Spleen (tissue), 11 donors: ENCODE results near the gene PTGER3. TPM values are rescaled to one million over a fixed set of nuclear protein-coding genes. Genes with fewer than 3 reads are reported as not detected.

Source experiments
- DNase-seq: peaks from one replicate; pipeline ENCODE4 v3.0.0-alpha.2; 2020
- H3K27ac ChIP-seq, 8 donors: fragments of 200-600 bp; sonication (generic) in 7 of 8; 1 replicate in 4 of 8; 2 replicates in 4 of 8; pipeline versions ENCODE4 v1.5.0 to v1.8.0; 2016 to 2021; ENCODE audit warnings: inconsistent platforms in 4 of 8, mild to moderate bottlenecking in 4 of 8, moderate library complexity in 1 of 8
- H3K27me3 ChIP-seq, 7 donors: fragments of 200-600 bp; sonication (generic) in 6 of 7; replicated peaks in 1 of 7; 1 replicate in 4 of 7; 2 replicates in 3 of 7; pipeline versions ENCODE4 v1.5.0 to v1.8.0; 2016 to 2021; ENCODE audit warnings: inconsistent platforms in 3 of 7, mild to moderate bottlenecking in 1 of 7
- H3K36me3 ChIP-seq, 6 donors: fragments of 200-600 bp; sonication (generic) in 5 of 6; 1 replicate in 4 of 6; 2 replicates in 2 of 6; pipeline versions ENCODE4 v1.5.0 to v1.8.0; 2016 to 2021; ENCODE audit warnings: inconsistent platforms in 2 of 6
- H3K4me1 ChIP-seq, 6 donors: fragments of 200-600 bp; sonication (generic) in 5 of 6; 1 replicate in 3 of 6; 2 replicates in 3 of 6; pipeline versions ENCODE4 v1.5.0 to v1.8.0; 2016 to 2021; ENCODE audit warnings: inconsistent platforms in 3 of 6
- H3K4me3 ChIP-seq, 8 donors: fragments of 200-600 bp; sonication (generic) in 7 of 8; 1 replicate in 4 of 8; 2 replicates in 4 of 8; pipeline versions ENCODE4 v1.5.0 to v1.8.0; 2016 to 2021; ENCODE audit warnings: inconsistent platforms in 4 of 8, mild to moderate bottlenecking in 4 of 8, moderate library complexity in 2 of 8
- H3K9me3 ChIP-seq, 8 donors: fragments of 200-600 bp; sonication (generic) in 7 of 8; 1 replicate in 4 of 8; 2 replicates in 4 of 8; pipeline versions ENCODE4 v1.5.0 to v1.8.0; 2016 to 2021; ENCODE audit warnings: inconsistent platforms in 4 of 8
- CTCF ChIP-seq, 11 experiments: fragments of 200-600 bp in 7 of 11; fragments of 450-650 bp in 4 of 11; sonication (generic) in 4 of 11; IDR thresholded peaks in 8 of 11; conservative IDR thresholded peaks in 3 of 11; 1 replicate in 7 of 11; 2 replicates in 4 of 11; pipeline versions ENCODE4 v1.4.0 to v1.8.0; 2016 to 2021; ENCODE audit warnings: antibody characterized with exemption in 11 of 11, inconsistent platforms in 4 of 11, mild to moderate bottlenecking in 1 of 11
- POLR2A ChIP-seq, 3 donors: fragments of 450-650 bp; IDR thresholded peaks; one replicate each; pipeline ENCODE4 v1.5.1; 2017; ENCODE audit warnings: antibody characterized with exemption in 3 of 3, mild to moderate bottlenecking in 1 of 3
- POLR2AphosphoS5 ChIP-seq, 3 donors: sonication (generic); formaldehyde crosslinking; IDR thresholded peaks; one replicate each; pipeline ENCODE4 v1.5.1; 2017; ENCODE audit warnings: antibody characterized with exemption in 3 of 3
- WGBS, 5 donors: extraction: QIAGEN DNeasy Blood & Tissue Kit in 3 of 5; methylation state at CpG; one replicate each; pipeline versions ENCODE4 v1.1.5 to v1.1.7; 2013 to 2018; 5-methylcytosine and 5-hydroxymethylcytosine counted together
- intact Hi-C: fragments of 100-400 bp; cut with DNase I; formaldehyde crosslinking; loops from one replicate; pipeline ENCODE4 v1.15.0; 2023; ENCODE audit warnings: low total_unique reads
- polyA plus RNA-seq, 3 donors: library from polyadenylated mRNA; stranded (reverse); fragments of 200-250 nt; gene quantifications; one replicate each; pipeline ENCODE4 v1.2.1, GENCODE V29; 2013
- total RNA-seq, 7 donors: library from RNA; depleted of rRNA in 3 of 7; stranded (reverse); fragments of >200 nt in 3 of 7; fragmentation: NEBNext Ultra II Directional in 4 of 7; extraction: Animal tissue kit (Norgen Biotek cat#: 25700) in 4 of 7; gene quantifications; one replicate each; pipeline versions ENCODE4 v1.1.0 to v1.2.1, GENCODE V29; 2016 to 2021
- donor health status: healthy with polysubstance abuse.
- donor health status: DM: no; HTN: no; CAD: no; lungs with moderate emphysema.
- donor health status: DM: no; HTN: no; CAD: no.
- donor health status: Bipolar disorder and iron deficiency.
- donor health status: healthy.
- donor health status: DM: no; HTN: no; CAD: no.
- donor health status: DM: yes; HTN: yes; CAD: no.

PTGER3 gene
- total and polyA plus RNA-seq, 10 donors: 0.13 to 1.1 (median 0.39) TPM

GRCh38 chr1:71089536-71090270, 42.1 kb upstream of the PTGER3 start:
- Histone ChIP-seq H3K4me1 (no peaks in the 10 kb centered on the region), H3K4me3 (no peak overlapping the region), H3K27me3 (peaks cover 0 to 8% (median 0%) of the 10 kb centered on the region in 7 donors), H3K27ac (no peak overlapping the region), H3K9me3 (no peaks in the 10 kb centered on the region), H3K36me3 (no peaks in the 10 kb centered on the region)
- WGBS, 5 donors: 81 to 90% (median 89%) methylated on average over 6 of the region's 6 CpGs
- TF ChIP-seq CTCF (IDR thresholded peaks at IDR 0.05 in 8 of 11, conservative IDR thresholded peaks at IDR 0.05 in 3 of 11): no peak
- no peak for TF ChIP-seq POLR2AphosphoS5 (IDR thresholded peaks at IDR 0.05)
- TF ChIP-seq POLR2A (IDR thresholded peaks at IDR 0.05): no peak
- intact Hi-C loops: loop anchor here (10.0 kb wide), 1 partner anchor 435 kb away; no protein-coding TSS in a partner anchor
- DNase-seq: no peak

GRCh38 chr1:71088645-71089287, 41.1 kb upstream of the PTGER3 start:
- Histone ChIP-seq H3K4me1 (no peaks in the 10 kb centered on the region), H3K27ac (no peak overlapping the region), H3K9me3 (no peaks in the 10 kb centered on the region), H3K27me3 (peaks cover 0 to 8% (median 0%) of the 10 kb centered on the region in 7 donors), H3K4me3 (no peak overlapping the region), H3K36me3 (no peaks in the 10 kb centered on the region)
- TF ChIP-seq POLR2A (IDR thresholded peaks at IDR 0.05) (no peak), CTCF (IDR thresholded peaks at IDR 0.05 in 8 of 11, conservative IDR thresholded peaks at IDR 0.05 in 3 of 11) (no peak), POLR2AphosphoS5 (IDR thresholded peaks at IDR 0.05) (no peak)
- no peak for DNase-seq
- WGBS, 5 donors: 87 to 94% (median 91%) methylated on average over 5 of the region's 5 CpGs
- intact Hi-C loops: no loop called here

GRCh38 chr1:71087713-71088112, 40.1 kb upstream of the PTGER3 start:
- Histone ChIP-seq H3K4me3 (no peak overlapping the region), H3K4me1 (no peaks in the 10 kb centered on the region), H3K27me3 (peaks cover 0 to 8% (median 0%) of the 10 kb centered on the region in 7 donors), H3K36me3 (no peaks in the 10 kb centered on the region), H3K27ac (no peak overlapping the region), H3K9me3 (no peaks in the 10 kb centered on the region)
- no peak for DNase-seq
- 92 to 100% (median 94%) methylated on average over 1 of the region's 1 CpG for WGBS, 5 donors
- no peak for TF ChIP-seq POLR2A (IDR thresholded peaks at IDR 0.05)
- no peak for TF ChIP-seq POLR2AphosphoS5 (IDR thresholded peaks at IDR 0.05)
- no peak for TF ChIP-seq CTCF (IDR thresholded peaks at IDR 0.05 in 8 of 11, conservative IDR thresholded peaks at IDR 0.05 in 3 of 11)
- intact Hi-C loops: no loop called here

GRCh38 chr1:71087060-71087459, 39.4 kb upstream of the PTGER3 start:
- Histone ChIP-seq H3K9me3 (no peaks in the 10 kb centered on the region), H3K27ac (no peak overlapping the region), H3K4me1 (no peaks in the 10 kb centered on the region), H3K4me3 (no peak overlapping the region), H3K27me3 (peaks cover 0 to 8% (median 0%) of the 10 kb centered on the region in 7 donors), H3K36me3 (no peaks in the 10 kb centered on the region)
- no peak for TF ChIP-seq POLR2AphosphoS5 (IDR thresholded peaks at IDR 0.05)
- TF ChIP-seq POLR2A (IDR thresholded peaks at IDR 0.05): no peak
- no peak for TF ChIP-seq CTCF (IDR thresholded peaks at IDR 0.05 in 8 of 11, conservative IDR thresholded peaks at IDR 0.05 in 3 of 11)
- intact Hi-C loops: no loop called here
- DNase-seq: no peak
